Fibroblast of the aortic adventitia (primary cell): ENCODE data around the gene FGGY. TPM values are rescaled to one million over a fixed set of nuclear protein-coding genes. Genes with fewer than 3 reads are reported as not detected.

Experiments used
- DNase-seq: peaks from one replicate; pipeline ENCODE4 v3.0.0-alpha.2; 2010; ENCODE audit warnings: low read depth
- H3K4me3 ChIP-seq: 2 replicates; pipeline ENCODE4 v1.5.1; 2011; ENCODE audit warnings: low read depth, mild to moderate bottlenecking, control low read depth, low read length, moderate library complexity
- CTCF ChIP-seq: IDR thresholded peaks from 2 replicates; pipeline ENCODE4 v1.5.1; 2011; ENCODE audit warnings: mild to moderate bottlenecking, low read length, control low read depth, inconsistent platforms; ENCODE audit not compliant: insufficient read depth
- total RNA-seq: library from RNA; depleted of rRNA; stranded (reverse); fragments of >200 nt; gene quantifications from 2 replicates; pipeline ENCODE4 v1.2.3, GENCODE V29; 2012; ENCODE audit warnings: low replicate concordance

Gene FGGY
- total RNA-seq, 1 donor = 17.5 TPM

GRCh38 chr1:59759156-59759925 is 462.4 kb downstream of the FGGY start:
- TF ChIP-seq CTCF = peak; percentile 95
- H3K4me3 ChIP-seq = no peak overlapping the region
- DNase-seq = peak; percentile 91

- peak; percentile 15 for DNase-seq
- no peak overlapping the region for H3K4me3 ChIP-seq
- TF ChIP-seq CTCF = no peak
These were observed 464.5 kb downstream of the FGGY start for GRCh38 chr1:59761443-59761842.

DNA sequence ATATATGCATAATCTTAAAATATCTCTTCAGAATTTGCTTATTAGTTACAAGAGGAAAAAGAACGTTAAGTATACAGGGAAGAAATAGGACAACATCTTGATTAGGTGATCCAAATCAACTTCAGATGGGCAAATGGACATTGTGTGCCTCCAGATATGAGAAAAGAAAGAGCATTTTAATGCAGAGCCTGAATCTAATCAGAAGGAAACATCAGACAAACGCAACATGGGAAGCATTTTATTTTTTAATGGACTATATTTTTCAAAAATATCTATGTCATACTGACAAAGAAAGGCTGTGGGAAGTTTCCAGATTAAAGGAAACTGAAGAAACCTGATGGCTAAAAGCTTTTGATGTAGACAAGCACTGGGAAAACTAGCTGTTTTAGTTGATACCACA is 466.5 kb downstream of the FGGY start:
- DNase-seq = no peak
- no peak overlapping the region for H3K4me3 ChIP-seq
- no peak for TF ChIP-seq CTCF

- TF ChIP-seq CTCF = no peak
- DNase-seq = no peak
- H3K4me3 ChIP-seq = no peak overlapping the region
These were observed 468.3 kb downstream of the FGGY start for GRCh38 chr1:59765011-59765730.

DNA sequence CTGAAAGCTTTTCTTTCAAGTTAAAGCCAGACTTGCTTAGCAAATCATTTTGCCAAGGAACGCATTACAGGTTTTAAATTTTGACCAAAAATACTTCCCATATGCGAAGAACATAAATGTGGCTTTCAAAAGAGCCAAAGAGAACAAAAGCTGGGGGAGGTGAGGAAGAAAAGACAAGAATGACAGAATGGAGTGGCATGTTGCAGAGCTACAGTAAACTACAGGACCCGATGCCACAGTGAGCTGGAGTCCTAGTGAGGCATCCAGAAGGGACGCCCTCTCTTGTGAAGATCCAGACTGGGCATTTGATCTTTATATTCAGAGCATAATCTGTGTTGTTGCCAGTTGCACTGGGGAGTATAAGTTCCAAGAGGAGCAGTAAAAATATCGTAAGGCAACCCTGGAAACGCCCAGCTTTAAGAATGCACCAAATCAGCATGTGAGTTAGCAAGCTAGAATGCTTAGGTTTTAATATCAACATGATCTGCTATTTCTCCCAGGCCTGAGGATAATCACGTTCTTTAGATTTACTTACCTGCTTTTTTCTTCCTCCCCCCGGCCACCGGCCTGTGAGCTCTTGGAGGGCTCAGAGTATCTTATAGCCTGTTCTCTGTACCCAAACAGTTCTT is 469.4 kb downstream of the FGGY start:
- DNase-seq = peak; percentile 35
- no peak for TF ChIP-seq CTCF

GRCh38 chr1:59767119-59767518 is 470.2 kb downstream of the FGGY start:
- no peak for TF ChIP-seq CTCF

More for the DNA sequence above, 469.4 kb downstream of the FGGY start:
- H3K4me3 ChIP-seq = no peak overlapping the region

More at GRCh38 chr1:59767119-59767518, 470.2 kb downstream of the FGGY start:
- no peak overlapping the region for H3K4me3 ChIP-seq
- peak; percentile 32 for DNase-seq
